ENCODE data around the gene UBE2J1. TPM values are rescaled to one million over a fixed set of nuclear protein-coding genes. Genes with fewer than 3 reads are reported as not detected.

Gene UBE2J1
- polyA plus RNA-seq, 1 donor from 2014 or later = 47.2 TPM

GRCh38 chr6:89299466-89299850, 53.1 kb downstream of the UBE2J1 start:
- H3K79me2 ChIP-seq (replicated peaks; ENCODE audit: insufficient read depth, low read length) = no peaks in the 10 kb centered on the region
- H4K20me1 ChIP-seq (ENCODE audit: insufficient read depth) = no peaks in the 10 kb centered on the region
- no peak overlapping the region for H3K9ac ChIP-seq (ENCODE audit: low read length)
- no peak for TF ChIP-seq POLR2AphosphoS5 (IDR thresholded peaks at IDR 0.05)
- no peak for TF ChIP-seq EP300 (conservative IDR thresholded peaks at IDR 0.05; ENCODE audit: poor library complexity, severe bottlenecking)
- TF ChIP-seq RAD21 (conservative IDR thresholded peaks at IDR 0.05) = no peak
- no peak for TF ChIP-seq EZH2 (IDR thresholded peaks at IDR 0.05; ENCODE audit: borderline replicate concordance, insufficient read depth, low read length, poor library complexity, severe bottlenecking)
- no peak for TF ChIP-seq SMC3 (conservative IDR thresholded peaks at IDR 0.05; ENCODE audit: poor library complexity)
- no peak for TF ChIP-seq MXI1 (conservative IDR thresholded peaks at IDR 0.05; ENCODE audit: poor library complexity, severe bottlenecking)
- TF ChIP-seq TAF1 (IDR thresholded peaks at IDR 0.05; ENCODE audit: low read depth) = no peak
- TF ChIP-seq, protein P1, sequence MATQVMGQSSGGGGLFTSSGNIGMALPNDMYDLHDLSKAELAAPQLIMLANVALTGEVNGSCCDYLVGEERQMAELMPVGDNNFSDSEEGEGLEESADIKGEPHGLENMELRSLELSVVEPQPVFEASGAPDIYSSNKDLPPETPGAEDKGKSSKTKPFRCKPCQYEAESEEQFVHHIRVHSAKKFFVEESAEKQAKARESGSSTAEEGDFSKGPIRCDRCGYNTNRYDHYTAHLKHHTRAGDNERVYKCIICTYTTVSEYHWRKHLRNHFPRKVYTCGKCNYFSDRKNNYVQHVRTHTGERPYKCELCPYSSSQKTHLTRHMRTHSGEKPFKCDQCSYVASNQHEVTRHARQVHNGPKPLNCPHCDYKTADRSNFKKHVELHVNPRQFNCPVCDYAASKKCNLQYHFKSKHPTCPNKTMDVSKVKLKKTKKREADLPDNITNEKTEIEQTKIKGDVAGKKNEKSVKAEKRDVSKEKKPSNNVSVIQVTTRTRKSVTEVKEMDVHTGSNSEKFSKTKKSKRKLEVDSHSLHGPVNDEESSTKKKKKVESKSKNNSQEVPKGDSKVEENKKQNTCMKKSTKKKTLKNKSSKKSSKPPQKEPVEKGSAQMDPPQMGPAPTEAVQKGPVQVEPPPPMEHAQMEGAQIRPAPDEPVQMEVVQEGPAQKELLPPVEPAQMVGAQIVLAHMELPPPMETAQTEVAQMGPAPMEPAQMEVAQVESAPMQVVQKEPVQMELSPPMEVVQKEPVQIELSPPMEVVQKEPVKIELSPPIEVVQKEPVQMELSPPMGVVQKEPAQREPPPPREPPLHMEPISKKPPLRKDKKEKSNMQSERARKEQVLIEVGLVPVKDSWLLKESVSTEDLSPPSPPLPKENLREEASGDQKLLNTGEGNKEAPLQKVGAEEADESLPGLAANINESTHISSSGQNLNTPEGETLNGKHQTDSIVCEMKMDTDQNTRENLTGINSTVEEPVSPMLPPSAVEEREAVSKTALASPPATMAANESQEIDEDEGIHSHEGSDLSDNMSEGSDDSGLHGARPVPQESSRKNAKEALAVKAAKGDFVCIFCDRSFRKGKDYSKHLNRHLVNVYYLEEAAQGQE (IDR thresholded peaks at IDR 0.05; ENCODE audit: borderline replicate concordance) = no peak
- TF ChIP-seq, protein P2, sequence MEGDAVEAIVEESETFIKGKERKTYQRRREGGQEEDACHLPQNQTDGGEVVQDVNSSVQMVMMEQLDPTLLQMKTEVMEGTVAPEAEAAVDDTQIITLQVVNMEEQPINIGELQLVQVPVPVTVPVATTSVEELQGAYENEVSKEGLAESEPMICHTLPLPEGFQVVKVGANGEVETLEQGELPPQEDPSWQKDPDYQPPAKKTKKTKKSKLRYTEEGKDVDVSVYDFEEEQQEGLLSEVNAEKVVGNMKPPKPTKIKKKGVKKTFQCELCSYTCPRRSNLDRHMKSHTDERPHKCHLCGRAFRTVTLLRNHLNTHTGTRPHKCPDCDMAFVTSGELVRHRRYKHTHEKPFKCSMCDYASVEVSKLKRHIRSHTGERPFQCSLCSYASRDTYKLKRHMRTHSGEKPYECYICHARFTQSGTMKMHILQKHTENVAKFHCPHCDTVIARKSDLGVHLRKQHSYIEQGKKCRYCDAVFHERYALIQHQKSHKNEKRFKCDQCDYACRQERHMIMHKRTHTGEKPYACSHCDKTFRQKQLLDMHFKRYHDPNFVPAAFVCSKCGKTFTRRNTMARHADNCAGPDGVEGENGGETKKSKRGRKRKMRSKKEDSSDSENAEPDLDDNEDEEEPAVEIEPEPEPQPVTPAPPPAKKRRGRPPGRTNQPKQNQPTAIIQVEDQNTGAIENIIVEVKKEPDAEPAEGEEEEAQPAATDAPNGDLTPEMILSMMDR (IDR thresholded peaks at IDR 0.05; ENCODE audit: poor library complexity, severe bottlenecking) = no peak
- no peaks in the 10 kb centered on the region for H3F3A ChIP-seq (ENCODE audit: insufficient read depth, low read length, poor library complexity, severe bottlenecking)
- H3K9me3 ChIP-seq (ENCODE audit: low read length) = no peaks in the 10 kb centered on the region
- no peak overlapping the region for H3K27ac ChIP-seq (ENCODE audit: low read length)
- H3K4me3 ChIP-seq (ENCODE audit: low read length) = no peak overlapping the region
- no peak overlapping the region for H2AFZ ChIP-seq (ENCODE audit: low read depth, low read length)
- H3K36me3 ChIP-seq (ENCODE audit: insufficient read depth, low read length) = no peaks in the 10 kb centered on the region
- no peak overlapping the region for H3K4me2 ChIP-seq (ENCODE audit: low read length)
- H3K9me2 ChIP-seq (ENCODE audit: insufficient read depth, low read length) = no peaks in the 10 kb centered on the region
- no peaks in the 10 kb centered on the region for H3K27me3 ChIP-seq (ENCODE audit: insufficient read depth, low read depth, low read length)

DNA sequence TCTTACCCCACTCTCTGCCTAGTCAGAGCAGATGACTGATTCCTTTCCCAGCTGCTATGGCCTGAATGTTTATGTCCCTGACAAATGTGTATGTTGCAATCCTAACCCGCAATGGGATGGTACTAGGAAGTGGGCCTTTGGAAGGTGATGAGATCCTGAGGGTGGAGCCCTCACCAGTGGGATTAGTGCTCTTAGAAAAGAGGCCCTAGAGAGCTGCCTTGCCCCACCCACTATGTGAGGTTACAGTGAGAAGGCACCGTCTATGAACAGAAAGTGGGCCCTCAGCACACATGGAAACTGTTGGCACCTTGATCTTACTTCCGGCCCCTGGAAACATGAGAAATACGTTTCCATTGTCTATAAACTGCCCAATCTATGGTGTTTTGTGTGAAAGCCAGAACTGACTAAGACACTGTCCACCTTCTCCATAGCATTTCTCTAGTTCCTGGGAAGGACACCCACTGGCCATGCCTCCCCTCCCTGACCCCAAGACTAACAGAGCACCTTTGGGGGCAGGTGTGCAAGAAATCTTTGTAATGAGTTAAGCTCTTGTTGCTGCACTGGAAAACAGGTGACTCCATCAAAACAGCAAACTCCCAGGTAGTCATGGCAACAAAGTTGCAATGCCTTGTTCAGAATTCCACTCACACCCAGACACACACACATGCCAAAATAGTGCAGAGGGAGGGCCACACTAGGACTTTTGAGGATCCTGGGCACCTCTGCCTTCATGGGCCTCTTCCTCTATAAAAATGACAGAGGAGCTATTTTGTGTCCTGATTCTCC, 53.6 kb downstream of the UBE2J1 start:
- H3K9me2 ChIP-seq (ENCODE audit: insufficient read depth, low read length) = no peaks in the 10 kb centered on the region
- H3K79me2 ChIP-seq (replicated peaks; ENCODE audit: insufficient read depth, low read length) = no peaks in the 10 kb centered on the region
- H3K4me2 ChIP-seq (ENCODE audit: low read length) = no peak overlapping the region
- no peak overlapping the region for H2AFZ ChIP-seq (ENCODE audit: low read depth, low read length)
- no peak for TF ChIP-seq TAF1 (IDR thresholded peaks at IDR 0.05; ENCODE audit: low read depth)
- TF ChIP-seq EP300 (conservative IDR thresholded peaks at IDR 0.05; ENCODE audit: poor library complexity, severe bottlenecking) = no peak
- TF ChIP-seq SMC3 (conservative IDR thresholded peaks at IDR 0.05; ENCODE audit: poor library complexity) = no peak
- TF ChIP-seq, protein P2 (IDR thresholded peaks at IDR 0.05; ENCODE audit: poor library complexity, severe bottlenecking) = no peak
- TF ChIP-seq POLR2AphosphoS5 (IDR thresholded peaks at IDR 0.05) = no peak
- no peak for TF ChIP-seq EZH2 (IDR thresholded peaks at IDR 0.05; ENCODE audit: borderline replicate concordance, insufficient read depth, low read length, poor library complexity, severe bottlenecking)
- TF ChIP-seq MXI1 (conservative IDR thresholded peaks at IDR 0.05; ENCODE audit: poor library complexity, severe bottlenecking) = no peak
- TF ChIP-seq, protein P1 (IDR thresholded peaks at IDR 0.05; ENCODE audit: borderline replicate concordance) = no peak
- TF ChIP-seq RAD21 (conservative IDR thresholded peaks at IDR 0.05) = no peak
- H3F3A ChIP-seq (ENCODE audit: insufficient read depth, low read length, poor library complexity, severe bottlenecking) = no peaks in the 10 kb centered on the region
- no peaks in the 10 kb centered on the region for H3K9me3 ChIP-seq (ENCODE audit: low read length)
- no peaks in the 10 kb centered on the region for H3K27me3 ChIP-seq (ENCODE audit: insufficient read depth, low read depth, low read length)
- no peak overlapping the region for H3K4me3 ChIP-seq (ENCODE audit: low read length)
- no peaks in the 10 kb centered on the region for H3K36me3 ChIP-seq (ENCODE audit: insufficient read depth, low read length)
- H3K27ac ChIP-seq (ENCODE audit: low read length) = no peak overlapping the region
- H4K20me1 ChIP-seq (ENCODE audit: insufficient read depth) = no peaks in the 10 kb centered on the region
- no peak overlapping the region for H3K9ac ChIP-seq (ENCODE audit: low read length)
